KOPT-K1 (cell line): ENCODE data around the gene TM9SF3.
"Not testable (repeated sequence)": the region's sequence is repeated elsewhere in the genome, so short reads cannot be mapped to it uniquely, and the experiment has no call there.

Experiments used
- H3K27ac ChIP-seq: fragments of 200-600 bp; sonication (generic); 2 replicates; pipeline ENCODE4 v1.5.1; 2016; ENCODE audit warnings: antibody characterized with exemption, mild to moderate bottlenecking, low read depth, low read length; ENCODE audit not compliant: poor library complexity, severe bottlenecking
- H3K36me3 ChIP-seq: fragments of 200-600 bp; sonication (generic); 2 replicates; pipeline ENCODE4 v1.5.1; 2017; ENCODE audit warnings: antibody characterized with exemption, mild to moderate bottlenecking, low read length, moderate library complexity; ENCODE audit not compliant: insufficient read depth
- H3K9me3 ChIP-seq: fragments of 200-600 bp; sonication (generic); 2 replicates; pipeline ENCODE4 v1.5.1; 2017; ENCODE audit warnings: antibody characterized with exemption, low read length, mild to moderate bottlenecking; ENCODE audit not compliant: insufficient read depth, poor library complexity, severe bottlenecking

The TM9SF3 gene

DNA sequence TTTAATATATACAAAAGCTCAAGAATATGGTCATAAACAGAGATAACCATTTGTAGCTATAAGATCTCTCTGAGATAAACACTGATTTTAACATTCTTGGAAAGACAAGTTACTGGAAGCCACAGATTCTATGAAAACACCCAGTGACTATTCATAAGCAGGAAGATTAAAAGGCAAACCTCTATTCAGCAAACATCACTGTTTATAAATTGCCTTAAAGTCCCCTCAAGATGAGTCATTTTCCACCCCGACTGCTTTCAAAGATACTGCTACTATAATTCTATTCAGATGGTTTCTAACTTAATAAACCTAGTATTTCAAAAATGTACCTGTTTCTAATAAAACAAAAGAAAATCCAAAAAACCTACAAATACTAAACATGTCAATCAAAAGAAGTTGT lies 21.0 kb downstream of the TM9SF3 start:
- no peaks in the 10 kb centered on the region for H3K9me3 ChIP-seq
- H3K27ac ChIP-seq: no peak overlapping the region
- peaks cover 84% of the 10 kb centered on the region for H3K36me3 ChIP-seq

DNA sequence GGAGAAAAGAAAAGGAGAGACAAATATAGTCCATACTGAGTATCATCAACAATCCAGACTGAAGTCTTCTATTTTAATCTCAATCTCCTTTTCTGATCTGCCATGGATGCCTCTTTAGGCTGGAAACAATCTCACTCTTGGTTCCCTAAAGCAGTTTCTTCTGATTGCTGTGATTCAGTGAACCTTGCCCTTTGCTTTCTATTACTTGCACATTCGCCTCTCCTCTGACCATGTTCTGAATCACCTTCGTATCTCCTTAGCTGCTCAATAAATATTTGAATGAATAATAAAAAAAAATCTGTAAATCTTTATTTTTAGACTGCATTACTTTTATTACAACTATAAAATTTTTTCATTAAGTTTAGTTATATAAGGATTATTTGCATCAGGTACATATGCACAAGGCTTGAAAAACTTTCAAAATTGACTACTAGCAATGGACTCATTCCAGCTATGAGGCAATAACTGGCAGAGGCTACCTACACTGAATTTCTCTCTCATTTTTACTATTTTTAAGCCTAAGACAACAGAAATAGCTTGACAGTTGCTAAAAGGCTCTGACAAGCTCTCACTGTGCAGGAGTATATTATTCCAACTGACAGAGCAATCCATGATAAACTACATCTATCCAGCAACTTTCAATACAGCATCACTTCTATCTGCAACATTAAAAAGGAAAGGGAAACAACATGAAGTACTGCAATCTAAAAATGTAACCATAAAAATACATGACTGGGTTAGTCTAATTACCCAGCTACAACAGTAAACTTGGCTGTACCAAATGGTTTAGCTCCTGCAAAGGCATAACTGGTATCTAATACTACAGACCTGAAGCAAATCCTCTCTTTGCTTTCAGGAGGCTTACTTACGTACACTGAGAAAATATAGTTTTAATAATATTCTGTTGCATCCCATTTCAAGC lies 25.6 kb downstream of the TM9SF3 start:
- H3K36me3 ChIP-seq: peaks cover 92% of the 10 kb centered on the region
- H3K27ac ChIP-seq: no peak overlapping the region
- H3K9me3 ChIP-seq: no peaks in the 10 kb centered on the region

DNA sequence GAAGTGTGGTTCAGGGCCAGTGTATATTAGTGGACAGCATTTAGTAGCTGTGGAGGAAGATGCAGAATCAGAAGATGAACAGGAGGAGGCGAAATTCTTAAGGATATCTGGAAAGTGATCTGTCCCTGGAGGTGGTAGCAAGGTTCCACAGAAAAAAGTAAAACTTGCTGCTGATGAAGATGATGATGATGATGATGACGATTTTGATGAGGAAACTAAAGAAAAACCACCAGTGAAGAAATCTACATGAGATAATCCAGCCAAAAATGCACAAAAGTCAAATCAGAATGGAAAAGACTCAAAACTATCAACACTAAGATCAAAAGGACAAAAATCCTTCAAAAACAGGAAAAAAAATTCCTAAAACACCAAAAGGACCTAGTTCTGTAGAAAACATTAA lies 26.3 kb downstream of the TM9SF3 start:
- peaks cover 97% of the 10 kb centered on the region for H3K36me3 ChIP-seq
- no peak overlapping the region for H3K27ac ChIP-seq
- H3K9me3 ChIP-seq: no peaks in the 10 kb centered on the region

DNA sequence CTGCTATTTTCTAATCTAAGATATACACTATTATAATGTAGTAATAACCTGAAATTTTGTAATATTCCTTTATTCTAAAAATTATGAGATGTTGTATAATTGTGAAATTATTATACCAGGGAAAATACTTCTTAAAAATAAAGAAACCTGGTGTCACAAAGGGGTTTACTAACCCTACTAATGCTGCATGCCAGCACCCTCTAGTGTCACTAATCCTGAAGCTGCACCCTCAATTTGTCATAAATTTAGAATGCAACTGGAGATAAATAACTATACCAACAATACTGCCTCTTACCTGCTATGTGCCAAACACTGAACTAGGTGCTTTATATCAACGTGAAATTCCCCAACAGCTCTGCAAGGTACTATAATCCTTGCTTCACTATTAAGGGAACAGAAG lies 30.8 kb downstream of the TM9SF3 start:
- H3K9me3 ChIP-seq: no peaks in the 10 kb centered on the region
- H3K27ac ChIP-seq: no peak overlapping the region
- H3K36me3 ChIP-seq: peaks cover 98% of the 10 kb centered on the region

DNA sequence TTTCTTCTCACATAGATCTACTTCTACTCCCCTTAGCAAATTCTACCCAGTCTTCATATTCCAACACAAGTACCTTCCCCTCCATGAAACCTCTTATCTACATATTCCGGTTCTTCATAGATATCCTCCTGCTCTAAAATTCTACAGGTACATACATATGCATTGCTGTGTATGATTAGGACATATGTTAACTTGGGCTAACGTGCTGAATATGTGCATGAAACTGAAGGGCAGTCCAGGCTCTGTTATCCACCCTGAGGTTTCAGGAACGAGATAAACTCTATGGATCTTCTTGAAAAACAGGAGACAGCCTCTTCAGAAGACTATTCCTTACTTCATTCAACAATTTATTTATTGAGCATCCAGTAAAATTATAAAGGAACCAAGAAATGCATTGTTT lies 31.5 kb downstream of the TM9SF3 start:
- Histone ChIP-seq H3K36me3 (peaks cover 98% of the 10 kb centered on the region), H3K27ac (no peak overlapping the region), H3K9me3 (no peaks in the 10 kb centered on the region)

DNA sequence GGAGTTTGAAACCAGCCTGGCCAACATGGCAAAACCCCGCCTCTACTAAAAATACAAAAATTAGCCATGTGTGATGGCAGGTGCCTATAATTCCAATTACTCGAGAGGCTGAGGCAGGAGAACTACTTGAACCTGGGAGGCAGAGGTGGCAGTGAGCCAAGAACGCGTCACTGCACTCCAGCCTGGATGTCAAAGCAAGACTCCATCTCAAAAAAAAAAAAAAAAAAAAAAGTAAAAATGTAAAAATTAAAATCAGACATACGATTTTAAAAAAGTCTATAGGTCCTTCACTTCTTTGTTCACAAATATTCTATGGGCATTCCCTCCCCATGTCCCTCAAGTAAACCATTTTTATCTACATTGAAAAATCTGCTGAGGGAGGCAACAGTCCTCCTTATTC lies 38.2 kb downstream of the TM9SF3 start:
- no peak overlapping the region for H3K27ac ChIP-seq
- H3K9me3 ChIP-seq: no peaks in the 10 kb centered on the region
- H3K36me3 ChIP-seq: peaks cover 98% of the 10 kb centered on the region

DNA sequence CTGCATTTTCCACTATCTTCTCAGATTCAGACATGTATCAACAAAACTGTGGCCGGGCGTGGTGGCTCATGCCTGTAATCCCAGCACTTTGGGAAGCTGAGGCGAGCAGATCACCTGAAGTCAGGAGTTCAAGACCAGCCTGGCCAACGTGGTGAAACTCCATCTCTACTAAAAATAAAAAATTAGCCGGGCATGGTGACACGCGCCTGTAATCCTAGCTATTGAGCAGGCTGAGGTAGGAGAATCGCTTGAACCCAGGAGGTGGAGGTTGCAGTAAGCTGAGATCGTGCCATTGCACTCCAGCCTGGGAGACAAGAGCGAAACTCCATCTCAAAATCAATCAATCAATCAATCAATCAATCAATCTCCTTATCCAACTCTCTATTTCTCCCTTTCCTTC lies 41.3 kb downstream of the TM9SF3 start:
- H3K36me3 ChIP-seq: peaks cover 96% of the 10 kb centered on the region
- not testable (repeated sequence) for H3K9me3 ChIP-seq, H3K27ac ChIP-seq

DNA sequence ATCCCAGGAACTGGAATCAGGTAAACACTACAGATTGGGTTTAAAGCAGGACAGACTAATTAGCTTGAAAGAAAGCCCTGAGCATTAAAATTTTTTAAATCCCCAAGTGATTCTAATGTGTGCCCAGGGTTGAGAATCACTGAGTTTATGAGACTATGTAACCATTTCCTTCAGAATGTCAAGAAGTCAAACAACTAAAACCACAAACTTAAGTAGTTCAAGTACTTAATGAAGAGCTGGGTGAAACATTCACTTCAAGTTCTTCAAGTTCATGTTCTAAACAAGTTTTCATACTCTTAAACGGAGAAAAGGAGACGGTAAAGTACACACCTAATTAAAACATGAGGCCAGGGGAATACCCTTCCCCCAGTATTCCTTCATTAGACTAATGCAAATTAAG lies 44.9 kb downstream of the TM9SF3 start:
- Histone ChIP-seq H3K27ac (no peak overlapping the region), H3K36me3 (peaks cover 90% of the 10 kb centered on the region), H3K9me3 (peaks cover 4% of the 10 kb centered on the region)

DNA sequence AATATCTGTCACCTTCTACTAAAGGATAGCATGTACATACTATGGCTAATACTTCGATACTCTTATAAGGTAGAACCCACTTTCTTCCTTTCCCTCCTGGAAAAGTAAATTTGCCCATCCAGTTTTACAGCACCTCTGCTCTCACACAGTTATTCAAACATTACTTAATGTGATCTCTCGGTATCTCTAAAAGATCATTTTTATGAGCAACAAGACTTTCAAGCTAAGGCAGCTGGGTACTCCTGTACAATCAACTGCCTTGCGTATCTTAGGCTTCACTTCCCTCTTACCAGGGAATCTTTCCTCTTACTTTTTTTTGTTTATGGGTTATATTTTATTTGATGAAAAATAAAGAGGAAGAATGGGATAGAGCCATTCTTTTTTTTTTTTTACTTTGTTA lies 46.6 kb downstream of the TM9SF3 start:
- peaks cover 80% of the 10 kb centered on the region for H3K36me3 ChIP-seq
- peaks cover 4% of the 10 kb centered on the region for H3K9me3 ChIP-seq
- no peak overlapping the region for H3K27ac ChIP-seq

DNA sequence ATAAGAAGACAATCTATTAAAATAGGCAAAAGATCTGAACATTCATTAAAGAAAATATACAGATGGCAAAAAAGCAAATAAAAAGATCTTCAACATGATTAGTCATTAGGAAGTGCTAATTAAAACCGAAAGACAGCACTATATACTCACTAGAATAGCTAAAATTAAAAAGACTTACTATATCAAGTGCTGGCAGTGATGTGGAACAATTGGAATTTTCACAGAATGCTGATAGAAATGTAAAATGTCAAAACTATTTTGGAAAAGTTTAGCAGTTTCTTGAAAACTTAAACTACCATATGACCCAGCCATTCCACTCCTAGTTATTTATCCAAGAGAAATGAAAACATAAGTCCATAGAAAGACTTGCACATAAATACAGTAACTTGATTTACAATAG lies 48.1 kb downstream of the TM9SF3 start:
- no peak overlapping the region for H3K27ac ChIP-seq
- H3K36me3 ChIP-seq: peaks cover 80% of the 10 kb centered on the region

DNA sequence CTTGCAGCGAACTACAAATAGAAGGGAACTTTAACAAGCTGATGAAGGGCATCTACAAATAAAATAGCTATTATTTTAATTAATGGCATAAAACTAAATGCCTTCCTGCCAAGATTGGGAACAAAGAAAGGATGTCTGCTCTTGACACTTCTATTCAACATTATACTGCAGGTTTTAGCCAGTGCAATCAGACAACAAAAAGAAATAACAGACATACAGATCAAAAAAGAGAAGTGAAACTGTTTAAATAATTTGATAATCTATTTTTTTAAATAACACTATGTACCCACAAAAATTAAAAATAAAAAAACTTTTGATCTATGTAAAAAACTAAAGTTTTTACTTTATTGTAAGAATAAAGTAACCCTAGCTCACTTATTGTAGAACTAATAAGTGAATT lies 50.7 kb downstream of the TM9SF3 start:
- H3K36me3 ChIP-seq: peaks cover 79% of the 10 kb centered on the region
- no peak overlapping the region for H3K27ac ChIP-seq
- peaks cover 4% of the 10 kb centered on the region for H3K9me3 ChIP-seq

More for the DNA sequence above, 48.1 kb downstream of the TM9SF3 start:
- H3K9me3 ChIP-seq: peaks cover 4% of the 10 kb centered on the region

DNA sequence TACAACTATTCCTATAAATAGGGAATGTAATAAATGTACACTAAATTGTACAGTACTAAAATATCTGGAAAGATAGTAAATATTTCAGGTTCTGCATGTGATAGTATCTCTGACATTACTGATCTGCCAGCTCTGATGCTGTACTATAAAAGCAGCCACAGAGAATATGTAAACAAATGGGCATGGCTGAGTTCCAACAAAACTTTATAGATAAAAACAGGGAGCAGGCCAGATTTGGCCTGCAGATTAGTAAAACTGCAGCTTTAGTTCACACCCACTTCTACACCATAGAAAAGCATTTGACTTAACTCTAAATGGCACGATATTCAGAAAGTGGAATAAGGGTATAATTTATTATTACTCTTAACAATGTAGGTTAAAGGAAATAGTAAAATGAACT lies 54.3 kb downstream of the TM9SF3 start:
- Histone ChIP-seq H3K36me3 (peaks cover 85% of the 10 kb centered on the region), H3K9me3 (no peaks in the 10 kb centered on the region), H3K27ac (no peak overlapping the region)

DNA sequence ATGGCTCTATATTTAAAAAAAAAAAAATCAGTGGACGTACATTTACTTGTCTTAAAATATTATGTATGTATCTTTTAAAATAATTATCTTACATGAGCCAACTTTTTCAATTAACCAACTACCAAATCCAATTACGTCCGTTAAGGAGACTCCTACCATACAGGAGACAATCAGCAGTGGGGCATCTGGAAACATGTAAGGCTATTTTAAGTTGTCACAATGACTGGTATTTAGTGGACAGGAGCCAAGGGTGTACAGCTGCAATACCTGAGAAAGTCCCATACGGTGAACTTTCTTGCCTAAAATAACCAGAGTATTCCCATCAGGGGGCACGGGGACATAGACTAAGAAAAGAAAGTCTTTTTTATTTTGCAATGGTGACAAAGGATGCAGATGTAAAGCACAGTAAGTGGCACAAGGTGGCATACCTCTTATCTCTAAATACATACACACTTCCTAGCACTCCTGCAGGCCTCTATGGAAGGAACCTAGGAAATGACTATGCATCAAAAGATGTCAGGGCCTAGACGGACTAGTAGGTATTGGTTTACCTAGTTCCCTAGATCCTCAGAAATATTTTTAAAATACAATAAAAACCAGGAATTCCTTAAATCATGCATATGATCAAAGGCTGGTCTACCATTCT lies 57.1 kb downstream of the TM9SF3 start:
- H3K36me3 ChIP-seq: peaks cover 94% of the 10 kb centered on the region
- H3K9me3 ChIP-seq: no peaks in the 10 kb centered on the region
- no peak overlapping the region for H3K27ac ChIP-seq

DNA sequence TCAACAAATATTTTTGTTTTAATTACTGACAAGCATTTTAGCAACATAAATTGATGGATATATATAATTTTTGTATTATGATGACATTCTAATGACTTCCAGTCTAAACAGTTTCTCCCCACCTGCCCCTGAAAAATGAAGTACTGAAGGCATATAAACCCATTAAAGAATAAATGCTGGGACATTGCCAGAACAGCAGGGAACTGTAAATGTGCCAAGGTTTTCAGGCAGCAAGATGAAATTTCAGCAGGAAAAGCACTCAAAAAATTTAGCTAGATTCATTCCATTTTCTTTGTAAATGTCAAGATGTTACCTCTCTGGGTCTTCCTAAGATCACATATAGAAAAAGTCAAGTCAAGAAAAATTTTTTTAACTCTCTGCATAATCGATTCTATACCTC lies 62.1 kb downstream of the TM9SF3 start:
- no peaks in the 10 kb centered on the region for H3K9me3 ChIP-seq
- no peak overlapping the region for H3K27ac ChIP-seq
- H3K36me3 ChIP-seq: peaks cover 97% of the 10 kb centered on the region

DNA sequence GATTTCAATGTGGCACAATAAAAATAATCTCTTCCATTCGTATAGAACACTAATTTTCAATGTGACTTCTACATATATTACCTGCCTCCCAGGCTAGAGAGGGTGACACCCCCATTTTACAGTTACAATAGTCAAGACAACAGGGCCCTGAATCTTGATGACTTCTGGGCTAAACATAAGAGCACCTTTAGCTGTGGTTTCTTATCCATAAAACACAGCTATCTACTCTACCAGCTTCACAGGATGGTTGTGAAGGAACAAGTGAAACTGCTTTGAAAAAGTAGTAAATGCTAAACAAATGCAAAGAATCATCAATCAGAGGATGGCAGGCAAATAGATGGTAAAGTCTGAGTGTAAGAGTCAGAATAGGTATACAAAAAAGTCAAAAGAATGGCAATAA lies 69.5 kb downstream of the TM9SF3 start:
- peaks cover 44% of the 10 kb centered on the region for H3K36me3 ChIP-seq
- no peaks in the 10 kb centered on the region for H3K9me3 ChIP-seq
- no peak overlapping the region for H3K27ac ChIP-seq

DNA sequence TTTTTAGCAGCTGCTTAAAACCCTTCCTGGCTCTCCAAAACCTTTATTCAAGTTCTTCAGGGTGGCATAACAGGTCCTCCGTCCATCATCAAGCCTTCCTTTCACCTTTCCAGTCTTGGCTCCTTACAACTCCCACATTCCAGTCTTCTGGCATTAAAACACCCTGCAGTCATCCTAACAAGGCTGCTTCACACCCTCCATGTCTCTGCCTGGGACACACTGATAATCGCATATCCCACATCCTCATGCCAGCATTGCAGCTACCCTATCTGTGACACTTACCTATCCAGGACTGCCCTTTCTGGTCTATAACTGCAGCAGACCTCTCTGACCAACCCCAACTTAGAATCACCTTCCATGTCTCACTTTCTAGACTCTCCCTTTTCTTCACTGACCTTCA lies 70.5 kb downstream of the TM9SF3 start:
- no peaks in the 10 kb centered on the region for H3K9me3 ChIP-seq
- no peak overlapping the region for H3K27ac ChIP-seq
- H3K36me3 ChIP-seq: peaks cover 34% of the 10 kb centered on the region
